Fibroblast of skin of abdomen (primary cell): ENCODE measurements around the gene FILIP1L.
A peak's percentile ranks its signal among the peaks of the same experiment; 100 is the strongest.

ENCODE experiments used
- DNase-seq: peaks from one replicate; pipeline ENCODE4 v3.0.0-alpha.2; 2013

FILIP1L gene

GRCh38 chr3:99882436-99883137, 231.7 kb downstream of the FILIP1L start:
- no peak for DNase-seq

DNA sequence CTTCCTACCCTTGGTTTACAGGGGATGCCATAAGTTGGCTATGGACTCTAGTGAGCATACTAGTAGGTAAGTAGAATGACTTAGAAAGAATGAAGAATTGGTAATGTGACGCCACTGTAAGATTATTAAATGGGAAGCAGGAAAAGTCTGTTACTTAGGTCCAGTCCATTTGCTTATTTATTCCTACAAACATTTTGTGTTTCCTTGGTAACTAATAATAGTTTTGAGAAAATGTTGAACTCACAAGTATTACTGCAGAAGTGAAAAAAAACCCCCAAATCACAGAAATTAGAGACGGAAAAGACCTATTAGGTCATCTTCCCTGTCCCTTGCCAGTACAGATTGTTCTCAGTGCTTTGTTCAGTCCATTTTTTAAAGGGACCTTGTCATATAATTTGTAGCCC, 233.2 kb downstream of the FILIP1L start:
- no peak for DNase-seq

DNA sequence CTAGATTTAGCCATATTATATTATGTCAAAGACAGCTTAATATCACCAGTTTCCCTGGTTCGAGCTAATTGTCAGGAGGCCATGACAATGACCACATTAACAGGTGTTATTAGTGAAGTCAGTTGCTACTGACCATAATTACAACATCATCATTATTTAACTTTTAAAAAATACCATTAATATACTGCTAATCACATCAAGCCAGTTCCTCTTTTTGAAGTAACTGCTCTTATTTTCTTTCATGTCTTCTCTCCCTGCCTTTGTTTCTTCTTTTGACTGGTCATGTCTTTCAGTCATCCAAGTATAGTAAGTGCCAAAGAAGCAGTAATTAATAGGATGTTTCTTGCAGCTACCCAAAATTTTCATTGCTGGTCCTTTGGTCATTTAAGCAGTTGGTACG, 235.0 kb downstream of the FILIP1L start:
- DNase-seq: no peak

- peak; percentile 87 for DNase-seq
Measured at GRCh38 chr3:99878005-99878404, 236.3 kb downstream of the FILIP1L start.

DNA sequence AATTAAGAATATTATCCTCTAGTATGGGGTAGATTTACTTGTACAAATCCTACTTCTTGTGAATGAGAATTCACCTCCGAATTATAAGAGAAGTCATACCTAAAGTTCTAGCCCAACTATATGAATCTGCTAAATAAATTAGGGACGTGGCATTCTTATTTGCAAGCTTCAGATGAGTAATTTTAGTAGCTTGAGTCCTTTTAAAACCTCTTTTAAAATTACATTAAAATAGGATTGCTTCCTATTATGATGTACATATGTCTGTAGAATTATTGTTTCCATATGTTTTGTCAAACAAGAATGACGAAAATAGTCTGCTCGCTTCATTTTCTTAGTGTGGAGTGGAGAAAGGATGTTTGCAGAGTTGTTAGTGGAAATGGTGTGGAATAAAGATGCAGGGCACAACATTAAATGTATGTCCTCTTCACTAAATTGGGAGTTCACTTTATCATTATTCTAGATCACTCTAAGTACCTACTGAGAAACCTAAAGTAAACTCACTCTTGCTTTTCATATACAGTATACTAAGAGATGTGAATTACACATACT, 237.2 kb downstream of the FILIP1L start:
- DNase-seq: peak; percentile 43

- DNase-seq: peak; percentile 86
Measured at GRCh38 chr3:99875929-99876841, 238.1 kb downstream of the FILIP1L start.

GRCh38 chr3:99875581-99875928, 238.7 kb downstream of the FILIP1L start:
- peak; percentile 71 for DNase-seq

GRCh38 chr3:99874237-99875002, 239.9 kb downstream of the FILIP1L start:
- DNase-seq: no peak

DNA sequence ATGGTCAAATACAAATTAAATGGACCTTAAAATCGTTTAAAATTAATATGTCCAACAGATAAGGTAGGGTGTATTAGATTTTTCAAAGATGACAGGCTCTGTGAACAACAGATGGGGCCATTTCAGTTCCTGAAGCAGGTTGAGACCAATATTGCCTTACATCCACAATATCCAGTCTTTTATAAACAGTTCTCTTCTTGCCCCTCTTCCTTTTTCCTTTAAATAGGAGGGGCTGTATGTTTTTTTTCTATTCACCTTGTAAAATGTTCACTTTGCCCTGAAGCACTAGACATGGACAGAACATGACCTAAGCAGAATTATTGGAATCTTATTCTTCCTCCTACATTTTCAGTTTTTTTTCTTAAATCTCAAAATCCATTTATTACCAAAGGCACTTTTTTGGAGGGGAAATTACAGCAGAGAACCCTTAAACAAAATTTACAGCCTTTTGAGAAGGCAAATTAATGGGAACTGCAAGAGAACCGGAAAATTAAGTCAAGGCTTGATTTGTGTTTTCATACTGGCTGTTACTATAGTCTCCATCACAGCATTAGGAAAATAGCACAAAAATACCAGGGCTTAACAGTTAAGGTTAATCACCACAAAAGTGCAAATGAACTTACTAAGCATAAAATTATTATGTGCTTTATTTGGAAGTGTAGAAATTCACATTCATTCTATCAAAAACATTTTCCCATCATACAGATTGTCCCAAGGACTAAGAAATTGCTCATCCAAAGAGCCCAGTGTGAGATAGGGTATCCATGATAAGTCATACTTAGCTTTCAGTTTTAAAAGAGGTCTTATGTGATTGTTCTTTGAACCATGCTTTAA, 240.8 kb downstream of the FILIP1L start:
- DNase-seq: no peak

GRCh38 chr3:99872923-99873254, 241.4 kb downstream of the FILIP1L start:
- DNase-seq: no peak

DNA sequence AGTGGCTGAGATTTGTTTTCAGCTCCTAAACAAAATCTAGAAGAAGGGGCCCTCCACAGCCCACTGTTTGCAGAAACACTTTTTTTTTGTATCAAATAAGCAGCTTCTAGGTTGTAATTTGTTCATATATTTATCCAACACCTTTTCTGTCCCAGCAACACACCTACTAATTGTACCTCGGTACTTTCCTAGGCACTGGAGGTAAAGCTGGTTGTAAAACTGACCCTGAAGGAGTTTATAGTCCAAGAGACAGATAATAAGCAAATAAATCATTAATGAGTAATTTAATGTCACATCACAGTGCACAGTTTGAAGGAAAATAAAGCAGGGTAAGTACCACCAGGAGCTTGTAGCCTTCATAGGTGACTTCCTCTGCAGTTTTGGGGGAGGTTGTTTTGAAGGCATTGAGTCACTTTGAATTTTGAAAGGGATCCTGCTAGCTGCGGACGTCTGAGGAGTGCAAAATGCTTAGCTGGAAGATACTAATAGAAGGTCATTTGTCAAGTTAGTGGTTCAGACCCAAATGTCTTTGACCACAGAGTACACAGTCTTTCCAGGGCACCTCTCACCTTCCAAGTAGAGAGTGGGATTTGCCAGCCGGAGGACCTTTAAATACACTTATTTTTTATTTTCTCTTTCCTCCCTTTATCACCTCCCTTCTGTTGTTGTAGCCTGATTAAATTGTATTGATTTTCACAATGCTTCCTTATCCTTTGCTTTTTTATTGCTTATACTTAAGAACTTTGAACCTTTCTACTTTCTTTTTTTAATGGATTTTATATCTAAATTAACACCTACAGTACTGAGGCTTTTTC, 242.9 kb downstream of the FILIP1L start:
- no peak for DNase-seq

DNA sequence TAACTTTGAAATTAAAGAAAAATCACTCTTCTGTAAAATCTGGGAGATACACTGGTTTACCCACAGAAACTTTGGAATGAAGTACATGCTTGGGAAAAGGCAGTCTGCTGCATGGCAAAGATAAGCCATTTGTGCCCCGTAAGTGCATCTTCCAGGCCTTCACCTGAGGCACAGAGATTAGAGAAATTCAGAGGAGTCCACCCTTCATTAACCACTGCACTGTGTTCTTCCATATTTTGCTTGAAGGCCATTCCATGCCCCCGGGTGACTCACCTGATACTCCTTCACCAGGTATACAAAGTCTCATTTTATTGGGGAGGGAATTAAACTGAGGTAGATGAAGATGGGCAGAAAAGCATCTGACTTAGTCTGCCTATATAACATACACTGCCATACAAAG, 243.6 kb downstream of the FILIP1L start:
- no peak for DNase-seq

GRCh38 chr3:99869621-99870020, 244.7 kb downstream of the FILIP1L start:
- no peak for DNase-seq

DNA sequence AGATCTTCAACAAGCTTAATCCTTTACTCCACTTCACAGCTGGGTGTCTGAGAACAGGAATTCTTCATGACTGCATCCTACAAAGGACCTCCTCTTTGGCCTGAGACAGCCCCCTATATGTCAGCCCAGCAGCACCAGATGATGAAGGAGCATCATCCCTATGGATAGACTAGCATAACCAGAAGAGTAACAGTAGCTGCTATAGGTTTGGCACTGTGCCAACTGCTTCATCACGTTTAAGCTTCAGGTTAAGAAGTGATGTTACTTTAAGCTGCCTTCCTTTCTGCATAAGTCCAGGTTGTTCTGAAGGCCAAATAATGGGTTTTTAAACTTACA, 246.0 kb downstream of the FILIP1L start:
- DNase-seq: peak; percentile 52

DNA sequence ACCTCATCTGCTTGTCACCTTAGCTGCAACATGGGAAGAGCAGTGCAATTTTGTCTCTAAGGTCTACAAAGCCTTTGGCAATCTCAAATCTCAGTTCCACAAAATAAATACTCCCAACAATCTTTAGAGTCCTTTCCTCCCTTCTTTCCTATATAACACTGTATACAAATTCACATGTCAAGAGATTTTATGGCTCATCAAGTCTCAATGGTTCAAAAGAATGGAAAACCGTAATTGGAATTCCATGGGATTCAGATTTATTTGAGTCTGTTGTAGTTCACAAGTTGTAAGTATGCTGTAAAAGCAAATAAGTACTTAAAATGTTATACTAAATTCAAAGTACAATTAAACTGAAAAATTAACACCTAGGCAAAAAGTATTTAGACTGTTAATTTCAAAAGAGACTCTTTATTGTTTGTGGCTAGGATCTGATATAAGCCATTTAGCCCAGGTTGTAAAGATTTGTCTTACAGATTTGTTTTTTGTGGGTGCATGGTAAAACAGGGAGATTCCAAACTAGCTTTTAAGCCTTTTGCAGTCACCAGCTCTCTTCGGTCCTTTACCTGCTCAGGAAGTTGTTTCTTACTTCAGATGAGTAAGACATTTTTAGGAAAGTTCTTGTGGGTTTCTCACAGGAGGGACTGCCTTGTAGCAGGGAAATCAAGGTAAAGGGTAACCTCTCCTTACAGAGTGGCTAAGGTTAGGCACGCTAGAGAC, 246.5 kb downstream of the FILIP1L start:
- DNase-seq: no peak

DNA sequence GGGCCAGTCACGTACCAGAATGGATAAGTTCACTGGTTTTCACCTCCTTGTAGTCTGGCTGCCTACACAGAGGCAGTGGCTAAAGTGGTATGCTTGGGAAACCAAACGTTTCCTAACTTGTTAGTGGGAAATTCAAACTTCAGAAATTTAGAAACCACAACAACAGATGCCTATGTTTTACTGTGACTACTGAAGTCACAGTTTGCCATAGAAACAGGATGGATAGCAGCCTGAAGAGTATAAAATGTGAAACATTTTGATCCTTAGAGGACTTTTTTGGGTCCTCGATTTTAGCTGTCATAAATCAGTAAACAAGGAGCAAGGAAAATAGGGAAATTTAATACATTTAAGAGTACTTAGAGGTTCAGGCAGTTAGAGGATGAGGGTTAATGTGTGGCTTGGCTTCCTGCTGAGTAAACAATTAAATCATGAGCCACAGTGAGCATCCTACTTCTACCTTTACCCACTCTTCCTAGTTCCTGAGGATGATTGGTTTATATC, 248.0 kb downstream of the FILIP1L start:
- DNase-seq: peak; percentile 72

GRCh38 chr3:99865321-99865720, 249.0 kb downstream of the FILIP1L start:
- peak; percentile 42 for DNase-seq

DNA sequence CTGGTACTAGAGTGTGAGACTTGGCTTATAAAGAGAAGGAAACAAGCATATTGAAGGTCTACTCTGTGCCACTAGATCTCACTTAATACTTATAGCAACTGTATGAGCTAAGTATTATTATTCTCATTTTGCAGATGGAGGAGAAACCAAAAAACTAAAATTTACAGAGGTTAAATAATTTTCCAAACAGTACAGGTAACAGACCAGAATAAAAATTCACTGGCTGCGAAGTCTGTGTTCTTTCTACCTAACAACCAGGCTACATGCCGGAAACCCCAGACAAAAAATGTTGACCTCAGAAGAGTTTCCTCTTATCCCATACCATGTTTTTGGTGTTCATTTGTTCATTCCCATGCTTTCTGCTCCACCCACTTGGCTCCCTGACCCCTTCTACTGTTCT, 250.0 kb downstream of the FILIP1L start:
- no peak for DNase-seq

DNA sequence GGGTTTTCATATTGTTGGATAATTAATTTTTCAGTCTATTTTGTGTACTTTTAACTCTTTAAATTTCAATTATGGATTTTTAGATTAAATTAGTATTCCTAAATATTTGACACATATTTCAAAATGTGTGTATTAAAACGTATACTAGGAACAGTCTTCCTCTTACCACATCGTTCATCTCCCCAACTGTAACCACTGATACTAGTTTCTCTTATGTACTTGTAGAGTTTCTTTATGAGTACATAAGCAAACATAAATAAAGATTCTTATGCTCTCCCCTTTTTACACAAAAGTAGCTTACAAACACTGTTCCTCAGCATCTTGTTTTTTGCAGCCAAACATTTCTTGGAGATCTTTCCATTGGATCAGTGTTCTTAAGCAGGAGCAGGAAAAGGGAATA, 250.7 kb downstream of the FILIP1L start:
- no peak for DNase-seq

- DNase-seq: no peak
Measured at GRCh38 chr3:99863002-99863401, 251.3 kb downstream of the FILIP1L start.
